Measurements from ENCODE around the gene ITGB2.
"Not testable (repeated sequence)": the region's sequence is repeated elsewhere in the genome, so short reads cannot be mapped to it uniquely, and the experiment has no call there.

Gene ITGB2

DNA sequence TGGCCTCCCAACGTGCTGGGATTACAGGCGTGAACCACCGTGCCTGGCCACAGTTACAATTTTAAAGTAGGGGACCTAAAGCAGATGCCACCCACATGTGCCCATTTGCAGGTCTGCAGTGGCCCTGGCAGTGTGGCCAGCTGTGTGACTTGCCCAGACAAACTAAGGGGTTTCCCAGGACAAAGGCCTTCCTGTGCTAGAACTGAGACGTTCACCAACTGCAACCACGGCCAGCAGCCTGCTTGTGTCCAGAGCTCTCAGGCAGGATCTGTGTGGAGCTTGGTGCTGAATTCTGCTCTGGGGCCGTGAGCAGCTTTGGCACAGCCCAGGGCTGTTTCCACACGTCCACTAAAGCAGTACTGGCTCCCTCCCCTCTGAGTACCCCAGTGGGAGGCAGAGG lies 36.6 kb downstream of the ITGB2 start:
- no peak for DNase-seq (ENCODE audit: low read depth)

GRCh38 chr21:44883250-44883649 lies 37.4 kb downstream of the ITGB2 start:
- DNase-seq (ENCODE audit: low read depth) = no peak

GRCh38 chr21:44881198-44881872 lies 39.4 kb downstream of the ITGB2 start:
- no peak for DNase-seq (ENCODE audit: low read depth)

DNA sequence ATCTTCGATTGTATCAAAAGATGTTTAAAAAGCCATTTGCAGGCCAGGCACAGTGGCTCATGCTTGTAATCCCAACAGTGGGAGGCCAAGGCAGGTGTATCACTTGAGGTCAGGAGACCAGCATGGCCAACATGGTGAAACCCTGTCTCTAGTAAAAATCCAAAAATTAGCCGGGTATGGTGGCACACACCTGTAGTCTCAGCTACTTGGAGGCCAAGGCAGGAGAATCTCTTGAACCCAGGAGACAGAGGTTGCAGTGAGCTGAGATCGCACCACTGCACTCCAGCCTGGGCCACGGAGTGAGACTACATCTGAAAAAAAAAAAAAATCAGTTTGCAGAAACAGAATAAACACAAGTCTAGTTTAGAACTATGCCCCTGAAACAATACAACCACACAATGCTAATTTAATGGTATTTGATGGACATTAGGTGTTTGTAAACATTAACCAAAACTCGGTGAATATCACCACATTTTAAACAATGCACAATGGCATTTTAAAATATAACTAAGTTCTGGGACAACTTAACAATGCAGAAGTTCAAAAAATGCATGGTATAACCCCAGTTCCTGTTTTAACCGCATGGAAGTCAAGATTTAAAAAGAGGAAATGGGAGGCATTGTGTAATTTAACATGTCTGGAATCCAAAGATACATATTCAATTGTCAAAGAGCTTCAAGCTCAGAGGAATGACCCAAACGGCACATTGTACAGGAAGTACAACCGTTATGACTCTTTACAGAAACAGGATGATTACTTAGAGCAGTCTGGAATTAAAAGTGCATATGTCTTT lies 40.1 kb downstream of the ITGB2 start:
- DNase-seq (ENCODE audit: low read depth) = no peak

GRCh38 chr21:44879238-44879637 lies 41.5 kb downstream of the ITGB2 start:
- not testable (repeated sequence) for DNase-seq (ENCODE audit: low read depth)

DNA sequence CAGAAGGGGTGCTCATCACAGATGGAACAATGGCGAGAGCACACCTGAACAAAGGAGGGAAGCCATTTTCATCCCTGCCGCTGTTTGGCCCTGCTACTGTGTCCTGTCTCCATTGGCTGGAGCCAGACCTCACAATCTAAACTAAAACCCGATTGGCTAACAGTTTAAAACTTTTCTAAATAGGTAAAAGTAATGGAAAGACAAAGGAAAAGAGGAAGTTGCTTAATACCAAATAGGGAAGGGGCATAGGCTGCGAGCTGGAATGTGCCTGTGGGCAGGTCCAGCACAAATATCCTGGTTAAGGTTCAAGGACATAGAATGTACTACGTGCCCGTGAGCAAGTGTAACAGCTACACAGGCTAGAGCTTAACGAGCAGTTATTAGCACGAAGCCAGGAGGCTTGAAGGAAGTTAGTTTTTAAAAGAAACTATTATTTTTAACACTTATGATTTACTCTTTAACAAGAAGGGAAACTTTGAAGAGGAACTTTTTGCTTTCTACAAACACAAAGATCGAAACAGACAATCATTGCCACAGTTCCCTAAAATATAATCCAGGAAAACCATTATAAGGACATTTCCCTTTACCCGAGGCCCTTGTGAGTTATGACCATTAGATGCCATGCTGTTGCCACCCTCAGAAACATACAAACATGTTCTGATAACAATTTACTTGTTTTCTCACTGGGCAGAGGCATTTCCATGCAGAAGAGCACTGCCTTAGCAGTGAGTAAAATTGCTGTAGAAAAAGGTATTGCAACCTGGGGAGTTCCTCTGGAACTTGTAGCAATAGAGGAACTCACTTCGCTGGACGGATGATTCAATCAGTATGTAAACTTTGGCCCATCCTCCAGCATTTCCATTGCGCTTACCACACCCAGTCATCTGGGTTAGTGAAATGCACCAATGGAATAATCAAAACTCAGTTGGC lies 42.4 kb downstream of the ITGB2 start:
- no peak for DNase-seq (ENCODE audit: low read depth)

- no peak for DNase-seq (ENCODE audit: low read depth)
Observed at GRCh38 chr21:44876849-44877575, 43.7 kb downstream of the ITGB2 start.

DNA sequence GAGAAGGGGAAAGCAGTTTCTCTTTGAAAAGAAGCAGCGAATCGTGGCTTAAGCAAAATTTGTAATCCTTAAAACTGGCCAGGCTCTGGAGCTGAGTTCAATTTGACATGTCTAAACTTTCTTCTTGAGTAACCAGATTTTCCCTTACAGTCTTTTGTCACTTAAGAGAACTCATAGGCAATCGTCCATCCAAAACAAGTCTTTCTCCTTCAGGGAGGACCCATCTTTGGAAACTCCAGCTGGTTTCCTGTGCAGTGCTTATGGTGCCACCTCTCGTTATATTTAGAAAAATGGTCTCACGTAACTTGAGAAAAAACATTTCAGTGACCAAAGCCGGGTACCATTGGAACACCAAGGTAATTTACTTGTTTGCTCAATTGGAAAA lies 45.4 kb downstream of the ITGB2 start:
- no peak for DNase-seq (ENCODE audit: low read depth)

- DNase-seq (ENCODE audit: low read depth) = no peak
Observed at GRCh38 chr21:44874497-44875315, 46.0 kb downstream of the ITGB2 start.

DNA sequence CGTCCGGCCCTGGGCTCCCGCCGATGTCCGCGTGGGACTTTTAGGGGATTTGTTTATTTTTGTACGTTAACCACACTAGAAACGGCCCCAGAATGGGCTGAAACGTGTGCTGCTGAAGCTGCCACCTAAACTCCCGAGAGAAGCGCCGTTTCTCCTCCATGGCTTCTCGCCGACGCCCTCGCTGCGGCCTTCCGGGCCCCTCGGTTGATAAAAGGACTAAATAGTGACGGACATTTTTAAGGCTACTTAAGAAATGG lies 46.5 kb downstream of the ITGB2 start:
- no peak for DNase-seq (ENCODE audit: low read depth)

- DNase-seq (ENCODE audit: low read depth) = peak; percentile 99
Observed at GRCh38 chr21:44873356-44874239, 47.1 kb downstream of the ITGB2 start, which contains the start of gene PTTG1IP. Gene PTTG1IP (minus strand): TSS chr21:44873690. CDS start chr21:44873616, 74 bp downstream.

GRCh38 chr21:44872649-44873355 lies 47.9 kb downstream of the ITGB2 start:
- DNase-seq (ENCODE audit: low read depth) = no peak

DNA sequence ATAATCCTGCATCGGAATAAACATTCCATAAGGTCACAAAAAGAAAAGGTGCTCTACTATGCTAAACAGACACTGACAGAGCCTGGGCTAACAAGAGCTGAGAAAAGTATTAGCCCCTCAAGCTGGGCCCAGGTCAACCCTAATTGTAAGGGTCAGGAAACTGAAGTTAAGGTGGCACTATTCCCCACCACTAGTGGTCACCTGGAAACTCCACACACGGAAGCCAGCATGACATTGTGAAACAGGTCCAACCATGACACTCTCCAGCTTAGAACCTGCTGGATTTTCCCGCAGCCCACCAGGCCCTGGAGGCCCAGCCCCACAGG lies 48.4 kb downstream of the ITGB2 start:
- DNase-seq (ENCODE audit: low read depth) = no peak

DNA sequence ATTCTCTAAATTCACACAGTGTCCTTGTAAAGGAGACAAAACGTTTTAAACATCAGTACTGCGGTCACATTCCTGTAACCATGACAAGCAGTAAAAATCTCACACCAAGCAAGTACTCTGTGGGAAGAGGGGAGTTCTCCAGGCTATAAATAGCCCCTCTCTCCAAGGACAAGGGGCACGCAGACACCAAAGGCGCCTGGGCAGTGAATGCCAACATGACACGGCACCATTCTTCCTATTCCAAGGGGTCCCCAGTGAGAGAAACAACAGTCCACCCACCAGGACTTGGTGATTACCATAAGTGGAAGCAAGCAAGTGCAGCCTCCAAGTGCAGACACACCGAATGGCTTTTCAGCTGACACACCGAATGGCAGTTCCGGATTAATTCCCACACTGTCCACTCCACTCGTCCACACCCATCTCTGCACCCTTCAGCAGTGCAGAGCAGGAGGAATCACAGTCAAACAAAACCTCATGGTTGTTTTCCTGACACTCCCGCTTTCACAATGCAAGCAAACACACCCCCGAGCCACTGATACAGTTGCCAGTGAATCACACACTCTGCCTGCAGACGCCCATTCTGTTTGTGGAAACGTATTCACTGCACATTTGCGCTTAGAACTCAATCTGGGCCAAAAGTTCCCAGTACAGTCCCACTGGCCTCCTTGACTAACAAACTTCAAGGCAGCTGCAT lies 49.0 kb downstream of the ITGB2 start:
- DNase-seq (ENCODE audit: low read depth) = no peak

GRCh38 chr21:44870748-44871495 lies 49.8 kb downstream of the ITGB2 start:
- DNase-seq (ENCODE audit: low read depth) = no peak

- DNase-seq (ENCODE audit: low read depth) = no peak
Observed at GRCh38 chr21:44869781-44870747, 50.6 kb downstream of the ITGB2 start.

- no peak for DNase-seq (ENCODE audit: low read depth)
Observed at GRCh38 chr21:44868707-44869106, 52.0 kb downstream of the ITGB2 start.

Measured in activated gamma-delta T cell treated with anti-CD3 and anti-CD28 coated beads, Interleukin-2, amount 50 U/mL, for 16 hours (primary cell).